GM12878 (cell line): ENCODE results near the gene HTRA3. TPM values are rescaled to one million over a fixed set of nuclear protein-coding genes. Genes with fewer than 3 reads are reported as not detected.

Source experiments
- ATAC-seq: fragments of 200-7000 bp; cut with Tn5 transposase; 3 replicates; pipeline ENCODE4 v1.9.1; 2020; ENCODE audit warnings: mild to moderate bottlenecking, moderate library complexity
- BruUV-seq: library from RNA; stranded (reverse); fragments of 400-500 nt; replicated peaks from 2 replicates; lab custom pipeline; 2021; lab: Mats Ljungman, UMichigan
- CTCF ChIA-PET: fragments of 300-600 bp; sonication (Branson Sonifier 250); formaldehyde crosslinking; extraction: SDS; loops from one replicate; lab custom pipeline; 2021; ENCODE audit warnings: inconsistent platforms; lab: Yijun Ruan, JAX
- POLR2A ChIA-PET: fragments of 350-600 bp; formaldehyde crosslinking; extraction: SDS; loops from one replicate; lab custom pipeline; 2021; ENCODE audit warnings: inconsistent platforms; lab: Charles Lee
- RAD21 ChIA-PET: fragments of 300-600 bp; sonication (Branson Sonifier 250); formaldehyde crosslinking; loops from one replicate; lab custom pipeline; 2023; ENCODE audit warnings: antibody characterized with exemption; ENCODE audit not compliant: unreplicated experiment; lab: Charles Lee
- SMC1A ChIA-PET: fragments of 300-600 bp; sonication (Branson Sonifier 250); formaldehyde crosslinking; loops from one replicate; lab custom pipeline; 2023; ENCODE audit not compliant: unreplicated experiment, uncharacterized antibody; lab: Charles Lee
- DNase-seq: peaks from one replicate; pipeline ENCODE4 v3.0.0-alpha.2; 2011; ENCODE audit warnings: low read depth, low spot score
- FAIRE-seq: peaks from 3 replicates; lab custom pipeline; 2011; peaks lifted over from hg19 to GRCh38; lab: Jason Lieb, UNC
- H2AFZ ChIP-seq: 2 replicates; pipeline ENCODE4 v1.6.0; 2011; ENCODE audit warnings: low read depth, low read length, control low read depth; ENCODE audit not compliant: control insufficient read depth
- H3K27ac ChIP-seq: 2 replicates; pipeline ENCODE4 v1.5.1; 2011; ENCODE audit warnings: control low read depth; ENCODE audit not compliant: control insufficient read depth, insufficient read depth
- H3K27me3 ChIP-seq, 2 experiments: replicated peaks in 1 of 2; 2 replicates each; pipeline versions ENCODE4 v1.6.0 to v1.6.1; 2011; ENCODE audit warnings: low read length in 1 of 2; ENCODE audit not compliant: control insufficient read depth in 2 of 2, insufficient read depth in 2 of 2
- H3K36me3 ChIP-seq, 2 experiments: 2 replicates each; pipeline ENCODE4 v1.5.1; 2011; ENCODE audit warnings: low read length in 1 of 2; ENCODE audit not compliant: control insufficient read depth in 2 of 2, insufficient read depth in 2 of 2
- H3K4me1 ChIP-seq: 2 replicates; pipeline ENCODE4 v1.6.1; 2011; ENCODE audit warnings: mild to moderate bottlenecking, low read length, moderate library complexity, mixed read lengths; ENCODE audit not compliant: control insufficient read depth, insufficient read depth
- H3K4me2 ChIP-seq: 2 replicates; pipeline ENCODE4 v1.6.0; 2011; ENCODE audit warnings: control low read depth; ENCODE audit not compliant: control insufficient read depth, insufficient read depth
- H3K4me3 ChIP-seq: fragments of 200-600 bp; sonication (generic); 2 replicates; pipeline ENCODE4 v1.5.1; 2016
- H3K79me2 ChIP-seq: 2 replicates; pipeline ENCODE4 v1.6.0; 2011; ENCODE audit warnings: low read length; ENCODE audit not compliant: control insufficient read depth, insufficient read depth
- H3K9ac ChIP-seq: 2 replicates; pipeline ENCODE4 v1.8.0; 2011; ENCODE audit warnings: low read length, control low read depth, mixed read lengths; ENCODE audit not compliant: control insufficient read depth, insufficient read depth
- H3K9me3 ChIP-seq: replicated peaks from 3 replicates; pipeline ENCODE4 v1.5.1; 2011; ENCODE audit warnings: mild to moderate bottlenecking, low read length; ENCODE audit not compliant: control insufficient read depth, insufficient read depth
- H4K20me1 ChIP-seq: 2 replicates; pipeline ENCODE4 v1.6.0; 2011; ENCODE audit not compliant: control insufficient read depth, insufficient read depth
- ATF2 ChIP-seq: IDR thresholded peaks from 2 replicates; pipeline ENCODE4 v1.6.1; 2012; ENCODE audit warnings: low read length, inconsistent platforms
- CHD4 ChIP-seq: fragments of 200-600 bp; sonication (generic); IDR thresholded peaks from 2 replicates; pipeline ENCODE4 v1.6.1; 2016; ENCODE audit warnings: mild to moderate bottlenecking
- HDGF ChIP-seq: fragments of 450-650 bp; IDR thresholded peaks from 2 replicates; pipeline ENCODE4 v1.6.1; 2016; ENCODE audit warnings: antibody characterized with exemption
- IKZF2 ChIP-seq, 2 experiments: fragments of 450-650 bp; IDR thresholded peaks; 2 replicates each; pipeline ENCODE4 v1.6.1; 2017; ENCODE audit warnings: mild to moderate bottlenecking in 2 of 2, moderate library complexity in 2 of 2
- IRF4 ChIP-seq: IDR thresholded peaks from 2 replicates; pipeline ENCODE4 v1.6.1; 2011; ENCODE audit warnings: low read depth, low read length
- NRF1 ChIP-seq: conservative IDR thresholded peaks from 2 replicates; pipeline ENCODE4 v1.6.1; 2011; ENCODE audit warnings: mild to moderate bottlenecking, low read depth, low read length, improper control_type of control experiment
- POLR2A ChIP-seq: IDR thresholded peaks from 2 replicates; pipeline ENCODE4 v1.6.1; 2011; ENCODE audit warnings: low read depth, mild to moderate bottlenecking, low read length
- RELA ChIP-seq: fragments of 450-650 bp; IDR thresholded peaks from 2 replicates; pipeline ENCODE4 v1.8.0; 2014; ENCODE audit warnings: borderline replicate concordance; ENCODE audit not compliant: partially characterized antibody
- SKIL ChIP-seq: fragments of 450-650 bp; IDR thresholded peaks from 2 replicates; pipeline ENCODE4 v1.6.1; 2017; ENCODE audit warnings: mild to moderate bottlenecking, low read depth, inconsistent platforms; ENCODE audit not compliant: poor library complexity, severe bottlenecking
- SP1 ChIP-seq: IDR thresholded peaks from one replicate; pipeline ENCODE4 v1.6.1; 2011; ENCODE audit warnings: low read depth, low read length
- TARDBP ChIP-seq: IDR thresholded peaks from 2 replicates; pipeline ENCODE4 v1.6.1; 2016; ENCODE audit warnings: borderline replicate concordance
- TBL1XR1 ChIP-seq: IDR thresholded peaks from 2 replicates; pipeline ENCODE4 v1.6.1; 2012; ENCODE audit warnings: low read depth, low read length, improper control_type of control experiment
- ZNF384 ChIP-seq: IDR thresholded peaks from 2 replicates; pipeline ENCODE4 v1.6.1; 2012; ENCODE audit warnings: low read depth, mild to moderate bottlenecking, low read length, improper control_type of control experiment, borderline replicate concordance
- WGBS: methylation state at CpG from one replicate; pipeline ENCODE4 v1.1.6; 2016; ENCODE audit warnings: low lambda C conversion rate; ENCODE audit not compliant: insufficient replicate concordance, insufficient coverage; ENCODE audit errors: missing lambda C conversion rate; 5-methylcytosine and 5-hydroxymethylcytosine counted together
- in situ Hi-C: fragments of 300-500 bp; cut with MboI; formaldehyde crosslinking; loops from 9 replicates; pipeline ENCODE4 v1.14.3; 2018; ENCODE audit warnings: mixed read lengths
- intact Hi-C: fragments of 100-400 bp; cut with micrococcal nuclease; formaldehyde crosslinking; loops from one replicate; pipeline ENCODE4 v1.14.2; 2022; ENCODE audit not compliant: unreplicated experiment
- polyA plus RNA-seq, 11 experiments: library from polyadenylated mRNA; depleted of rRNA in 4 of 11; unstranded in 6 of 11; stranded (reverse) in 5 of 11; fragments of >200 nt; fragmentation: Nextera tagmentation in 4 of 11; fragmentation: Illumina TruSeq in 1 of 11; extraction: Ambion mirVana in 4 of 11; extraction: Trizol in 1 of 11; gene quantifications; 1 replicate in 1 of 11; 2 replicates in 10 of 11; pipeline versions ENCODE4 v1.2.1 to v1.2.3, GENCODE V29; 2011 to 2016; ENCODE audit warnings: inconsistent platforms in 2 of 11, missing spikeins in 2 of 11, low read depth in 1 of 11
- total RNA-seq, 4 experiments: library from RNA; depleted of rRNA in 3 of 4; stranded (reverse); fragments of >200 nt in 3 of 4; fragmentation: Illumina TruSeq in 1 of 4; extraction: Trizol in 1 of 4; gene quantifications; 2 replicates each; pipeline versions ENCODE4 v1.2.1 to v1.2.3, GENCODE V29; 2013 to 2021
- TF ChIP-seq, protein P1 (sequence below): IDR thresholded peaks from 2 replicates; pipeline ENCODE4 v1.6.1; 2012; ENCODE audit warnings: low read depth, low read length, improper control_type of control experiment
- TF ChIP-seq, protein P2 (sequence below): IDR thresholded peaks from 2 replicates; pipeline ENCODE4 v1.6.1; 2012; ENCODE audit warnings: low read depth, low read length, improper control_type of control experiment
- TF ChIP-seq, protein P3 (sequence below): fragments of 450-650 bp; IDR thresholded peaks from 2 replicates; pipeline ENCODE4 v1.6.1; 2017; ENCODE audit warnings: mild to moderate bottlenecking, moderate library complexity

HTRA3 gene
- total and polyA plus RNA-seq, 10 of the 15 experiments (the other 5 are each of a cell fraction or from before 2014, with no cell fraction given), result 0.04 to 1.2 (median 0.08) TPM; not detected in 7

DNA sequence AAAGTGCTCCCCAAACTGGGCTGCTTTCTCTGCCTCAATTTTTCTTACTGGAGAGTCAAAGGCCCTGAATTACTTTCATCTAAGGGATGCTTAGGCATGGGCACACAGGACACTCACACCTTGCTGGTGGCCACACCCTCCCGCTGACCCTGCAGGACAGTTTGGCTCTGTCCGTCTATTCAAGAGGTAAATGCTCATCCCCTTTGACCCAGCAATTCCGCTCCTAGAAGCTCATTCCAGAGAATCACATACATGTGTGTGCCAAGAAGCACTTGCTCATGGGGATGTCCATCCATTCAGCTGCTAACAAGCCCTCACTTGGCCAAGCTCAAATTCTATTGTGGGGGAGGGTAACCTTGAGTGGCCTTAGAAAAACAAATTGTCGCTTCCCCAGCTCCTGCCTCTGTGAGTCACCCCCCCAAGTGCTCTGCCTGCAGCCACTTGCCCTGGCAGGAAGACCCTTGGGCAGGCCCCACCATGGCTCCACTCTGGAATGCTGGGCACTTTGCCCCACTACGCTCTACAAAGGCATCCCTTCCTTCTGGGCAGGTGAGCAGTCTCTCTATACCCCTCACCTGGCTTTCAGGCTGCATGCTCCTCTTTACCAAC lies 54.5 kb downstream of the HTRA3 start:
- Histone ChIP-seq H3K9me3 (no peaks in the 10 kb centered on the region), H3K4me2 (no peak overlapping the region), H3K79me2 (no peaks in the 10 kb centered on the region), H2AFZ (no peak overlapping the region), H3K36me3 (no peaks in the 10 kb centered on the region), H3K27ac (no peak overlapping the region), H3K4me3 (no peak overlapping the region), H4K20me1 (no peaks in the 10 kb centered on the region), H3K4me1 (no peaks in the 10 kb centered on the region), H3K27me3 (peaks cover 0 to 4% of the 10 kb centered on the region in 2 experiments; a peak in 2 of 4 replicates), H3K9ac (no peak overlapping the region)
- CTCF ChIA-PET, result no interaction called here
- 3% methylated on average over 5 of the region's 5 CpGs for WGBS
- RAD21 ChIA-PET, result no interaction called here
- ATAC-seq, result no peak
- DNase-seq, result no peak
- in situ Hi-C loops (no loop called here), intact Hi-C loops (loop anchor here (10.0 kb wide), 1 partner anchor 81 kb away; no protein-coding TSS in a partner anchor)
- SMC1A ChIA-PET, result no interaction called here
- TF ChIP-seq CHD4 (no peak), NRF1 (no peak), ATF2 (no peak), TARDBP (no peak), ZNF384 (no peak), IKZF2 (IDR thresholded peaks at IDR 0.05) (no peak), SKIL (no peak), TBL1XR1 (no peak), SP1 (no peak), HDGF (no peak), RELA (no peak), IRF4 (no peak), POLR2A (no peak)
- TF ChIP-seq, protein P1, sequence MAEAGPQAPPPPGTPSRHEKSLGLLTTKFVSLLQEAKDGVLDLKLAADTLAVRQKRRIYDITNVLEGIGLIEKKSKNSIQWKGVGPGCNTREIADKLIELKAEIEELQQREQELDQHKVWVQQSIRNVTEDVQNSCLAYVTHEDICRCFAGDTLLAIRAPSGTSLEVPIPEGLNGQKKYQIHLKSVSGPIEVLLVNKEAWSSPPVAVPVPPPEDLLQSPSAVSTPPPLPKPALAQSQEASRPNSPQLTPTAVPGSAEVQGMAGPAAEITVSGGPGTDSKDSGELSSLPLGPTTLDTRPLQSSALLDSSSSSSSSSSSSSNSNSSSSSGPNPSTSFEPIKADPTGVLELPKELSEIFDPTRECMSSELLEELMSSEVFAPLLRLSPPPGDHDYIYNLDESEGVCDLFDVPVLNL, result no peak
- TF ChIP-seq, protein P2, sequence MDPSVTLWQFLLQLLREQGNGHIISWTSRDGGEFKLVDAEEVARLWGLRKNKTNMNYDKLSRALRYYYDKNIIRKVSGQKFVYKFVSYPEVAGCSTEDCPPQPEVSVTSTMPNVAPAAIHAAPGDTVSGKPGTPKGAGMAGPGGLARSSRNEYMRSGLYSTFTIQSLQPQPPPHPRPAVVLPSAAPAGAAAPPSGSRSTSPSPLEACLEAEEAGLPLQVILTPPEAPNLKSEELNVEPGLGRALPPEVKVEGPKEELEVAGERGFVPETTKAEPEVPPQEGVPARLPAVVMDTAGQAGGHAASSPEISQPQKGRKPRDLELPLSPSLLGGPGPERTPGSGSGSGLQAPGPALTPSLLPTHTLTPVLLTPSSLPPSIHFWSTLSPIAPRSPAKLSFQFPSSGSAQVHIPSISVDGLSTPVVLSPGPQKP, result no peak
- TF ChIP-seq, protein P3, sequence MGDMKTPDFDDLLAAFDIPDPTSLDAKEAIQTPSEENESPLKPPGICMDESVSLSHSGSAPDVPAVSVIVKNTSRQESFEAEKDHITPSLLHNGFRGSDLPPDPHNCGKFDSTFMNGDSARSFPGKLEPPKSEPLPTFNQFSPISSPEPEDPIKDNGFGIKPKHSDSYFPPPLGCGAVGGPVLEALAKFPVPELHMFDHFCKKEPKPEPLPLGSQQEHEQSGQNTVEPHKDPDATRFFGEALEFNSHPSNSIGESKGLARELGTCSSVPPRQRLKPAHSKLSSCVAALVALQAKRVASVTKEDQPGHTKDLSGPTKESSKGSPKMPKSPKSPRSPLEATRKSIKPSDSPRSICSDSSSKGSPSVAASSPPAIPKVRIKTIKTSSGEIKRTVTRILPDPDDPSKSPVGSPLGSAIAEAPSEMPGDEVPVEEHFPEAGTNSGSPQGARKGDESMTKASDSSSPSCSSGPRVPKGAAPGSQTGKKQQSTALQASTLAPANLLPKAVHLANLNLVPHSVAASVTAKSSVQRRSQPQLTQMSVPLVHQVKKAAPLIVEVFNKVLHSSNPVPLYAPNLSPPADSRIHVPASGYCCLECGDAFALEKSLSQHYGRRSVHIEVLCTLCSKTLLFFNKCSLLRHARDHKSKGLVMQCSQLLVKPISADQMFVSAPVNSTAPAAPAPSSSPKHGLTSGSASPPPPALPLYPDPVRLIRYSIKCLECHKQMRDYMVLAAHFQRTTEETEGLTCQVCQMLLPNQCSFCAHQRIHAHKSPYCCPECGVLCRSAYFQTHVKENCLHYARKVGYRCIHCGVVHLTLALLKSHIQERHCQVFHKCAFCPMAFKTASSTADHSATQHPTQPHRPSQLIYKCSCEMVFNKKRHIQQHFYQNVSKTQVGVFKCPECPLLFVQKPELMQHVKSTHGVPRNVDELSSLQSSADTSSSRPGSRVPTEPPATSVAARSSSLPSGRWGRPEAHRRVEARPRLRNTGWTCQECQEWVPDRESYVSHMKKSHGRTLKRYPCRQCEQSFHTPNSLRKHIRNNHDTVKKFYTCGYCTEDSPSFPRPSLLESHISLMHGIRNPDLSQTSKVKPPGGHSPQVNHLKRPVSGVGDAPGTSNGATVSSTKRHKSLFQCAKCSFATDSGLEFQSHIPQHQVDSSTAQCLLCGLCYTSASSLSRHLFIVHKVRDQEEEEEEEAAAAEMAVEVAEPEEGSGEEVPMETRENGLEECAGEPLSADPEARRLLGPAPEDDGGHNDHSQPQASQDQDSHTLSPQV, result no peak
- BruUV-seq, result no TSS peak
- no peak for FAIRE-seq
- POLR2A ChIA-PET, result no interaction called here
